Upper lobe of left lung (tissue), 4 donors: ENCODE results near the gene CFC1.
"Not testable (repeated sequence)": the region's sequence is repeated elsewhere in the genome, so short reads cannot be mapped to it uniquely, and the experiment has no call there.

Experiments
- POLR2AphosphoS5 ChIP-seq, 2 donors: sonication (generic); formaldehyde crosslinking; IDR thresholded peaks; one replicate each; pipeline ENCODE4 v1.5.1; 2017; ENCODE audit warnings: antibody characterized with exemption in 2 of 2
- TF ChIP-seq, protein P1 (sequence below), 6 experiments: fragments of 450-650 bp in 4 of 6; fragments of 200-600 bp in 2 of 6; sonication (generic) in 2 of 6; IDR thresholded peaks; one replicate each; pipeline ENCODE4 v1.5.1; 2016 to 2019; ENCODE audit warnings: antibody characterized with exemption in 6 of 6

DNA sequence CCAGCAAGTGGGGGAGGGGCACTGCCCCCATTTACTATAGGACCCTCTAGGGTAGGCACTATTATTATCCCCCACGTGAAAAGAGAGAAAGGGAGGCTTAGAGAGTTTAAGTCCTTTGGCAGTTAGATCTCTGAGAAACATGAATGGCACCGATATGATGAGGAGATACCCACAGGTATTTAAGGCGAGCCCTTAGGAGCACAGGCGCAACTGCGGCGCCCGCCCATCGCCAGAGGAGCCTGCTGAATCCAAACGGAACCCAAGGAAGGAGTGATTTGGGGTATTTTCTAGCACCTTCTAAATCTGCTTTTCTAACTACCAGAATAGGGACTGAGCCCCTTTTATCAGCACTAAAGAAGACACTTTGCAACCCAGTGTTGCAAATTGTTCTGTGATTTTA lies 551 bp upstream of the CFC1 start:
- TF ChIP-seq, protein P1, sequence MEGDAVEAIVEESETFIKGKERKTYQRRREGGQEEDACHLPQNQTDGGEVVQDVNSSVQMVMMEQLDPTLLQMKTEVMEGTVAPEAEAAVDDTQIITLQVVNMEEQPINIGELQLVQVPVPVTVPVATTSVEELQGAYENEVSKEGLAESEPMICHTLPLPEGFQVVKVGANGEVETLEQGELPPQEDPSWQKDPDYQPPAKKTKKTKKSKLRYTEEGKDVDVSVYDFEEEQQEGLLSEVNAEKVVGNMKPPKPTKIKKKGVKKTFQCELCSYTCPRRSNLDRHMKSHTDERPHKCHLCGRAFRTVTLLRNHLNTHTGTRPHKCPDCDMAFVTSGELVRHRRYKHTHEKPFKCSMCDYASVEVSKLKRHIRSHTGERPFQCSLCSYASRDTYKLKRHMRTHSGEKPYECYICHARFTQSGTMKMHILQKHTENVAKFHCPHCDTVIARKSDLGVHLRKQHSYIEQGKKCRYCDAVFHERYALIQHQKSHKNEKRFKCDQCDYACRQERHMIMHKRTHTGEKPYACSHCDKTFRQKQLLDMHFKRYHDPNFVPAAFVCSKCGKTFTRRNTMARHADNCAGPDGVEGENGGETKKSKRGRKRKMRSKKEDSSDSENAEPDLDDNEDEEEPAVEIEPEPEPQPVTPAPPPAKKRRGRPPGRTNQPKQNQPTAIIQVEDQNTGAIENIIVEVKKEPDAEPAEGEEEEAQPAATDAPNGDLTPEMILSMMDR (IDR thresholded peaks at IDR 0.05): not testable (repeated sequence)
- TF ChIP-seq POLR2AphosphoS5 (IDR thresholded peaks at IDR 0.05): not testable (repeated sequence)
